Omental fat pad (tissue), 4 donors: ENCODE data around the gene SLC37A1. TPM values are rescaled to one million over a fixed set of nuclear protein-coding genes. Genes with fewer than 3 reads are reported as not detected.

Source experiments
- ATAC-seq: fragments of 150-250 bp; one replicate; pipeline ENCODE4 v1.9.1; 2016; ENCODE audit warnings: mild to moderate bottlenecking, moderate library complexity; ENCODE audit not compliant: low FRiP score
- DNase-seq: peaks from one replicate; pipeline ENCODE4 v3.0.0-alpha.2; 2019; ENCODE audit warnings: low spot score
- total RNA-seq, 4 donors: library from RNA; depleted of rRNA; stranded (reverse); fragments of >200 nt; gene quantifications; one replicate each; pipeline ENCODE4 v1.1.0, GENCODE V29; 2016
- TF ChIP-seq, protein P1 (sequence below), 3 donors: fragments of 450-650 bp; IDR thresholded peaks; one replicate each; pipeline ENCODE4 v1.5.1; 2016 to 2017; ENCODE audit warnings: antibody characterized with exemption in 3 of 3, mild to moderate bottlenecking in 3 of 3, moderate library complexity in 2 of 3

The SLC37A1 gene
- total RNA-seq, 4 donors from 2014 or later = 4.6 to 11.0 (median 6.0) TPM

DNA sequence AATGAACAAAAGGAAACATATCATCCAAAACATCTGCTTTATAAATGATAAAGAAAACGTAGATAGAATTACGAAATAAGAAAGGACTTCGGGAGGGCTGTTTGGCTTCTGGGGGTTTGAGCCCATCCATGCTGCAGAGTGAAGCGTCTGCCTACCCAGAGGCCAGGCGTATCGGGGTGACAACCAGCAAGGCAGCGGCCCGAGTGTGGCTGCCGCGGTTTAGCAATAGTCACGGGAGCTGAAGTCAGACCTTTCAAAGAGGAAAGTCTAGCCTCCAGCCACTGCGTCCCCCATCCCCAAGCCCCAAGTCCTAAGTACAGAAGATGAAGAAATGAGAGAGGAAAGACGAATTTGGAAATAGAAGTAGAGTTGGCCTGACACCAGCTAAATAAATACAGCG, 8.6 kb downstream of the SLC37A1 start:
- TF ChIP-seq, protein P1, sequence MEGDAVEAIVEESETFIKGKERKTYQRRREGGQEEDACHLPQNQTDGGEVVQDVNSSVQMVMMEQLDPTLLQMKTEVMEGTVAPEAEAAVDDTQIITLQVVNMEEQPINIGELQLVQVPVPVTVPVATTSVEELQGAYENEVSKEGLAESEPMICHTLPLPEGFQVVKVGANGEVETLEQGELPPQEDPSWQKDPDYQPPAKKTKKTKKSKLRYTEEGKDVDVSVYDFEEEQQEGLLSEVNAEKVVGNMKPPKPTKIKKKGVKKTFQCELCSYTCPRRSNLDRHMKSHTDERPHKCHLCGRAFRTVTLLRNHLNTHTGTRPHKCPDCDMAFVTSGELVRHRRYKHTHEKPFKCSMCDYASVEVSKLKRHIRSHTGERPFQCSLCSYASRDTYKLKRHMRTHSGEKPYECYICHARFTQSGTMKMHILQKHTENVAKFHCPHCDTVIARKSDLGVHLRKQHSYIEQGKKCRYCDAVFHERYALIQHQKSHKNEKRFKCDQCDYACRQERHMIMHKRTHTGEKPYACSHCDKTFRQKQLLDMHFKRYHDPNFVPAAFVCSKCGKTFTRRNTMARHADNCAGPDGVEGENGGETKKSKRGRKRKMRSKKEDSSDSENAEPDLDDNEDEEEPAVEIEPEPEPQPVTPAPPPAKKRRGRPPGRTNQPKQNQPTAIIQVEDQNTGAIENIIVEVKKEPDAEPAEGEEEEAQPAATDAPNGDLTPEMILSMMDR (IDR thresholded peaks at IDR 0.05) = no peak
- ATAC-seq (no peak), DNase-seq (no peak)

DNA sequence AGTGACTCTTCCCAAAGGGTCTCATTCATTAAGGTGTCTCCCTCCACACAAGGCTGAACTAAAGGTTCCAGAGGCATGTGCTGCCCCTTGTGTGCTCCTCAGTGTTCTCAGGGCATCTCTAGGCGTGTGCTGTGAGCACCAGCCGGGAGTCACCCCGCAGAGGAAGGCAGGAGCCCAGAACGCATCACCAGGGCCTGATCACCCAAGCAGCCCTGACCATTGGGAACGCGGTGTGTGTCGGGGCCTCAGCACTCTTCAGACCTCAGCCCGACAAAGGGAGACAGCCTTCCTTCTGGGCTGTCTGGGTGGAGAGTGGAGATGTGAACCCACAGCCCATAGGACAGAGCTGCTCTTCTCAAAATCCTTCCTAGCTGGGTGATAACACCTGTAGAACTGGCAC, 9.1 kb downstream of the SLC37A1 start:
- no peak for DNase-seq
- TF ChIP-seq, protein P1 (IDR thresholded peaks at IDR 0.05) = no peak

DNA sequence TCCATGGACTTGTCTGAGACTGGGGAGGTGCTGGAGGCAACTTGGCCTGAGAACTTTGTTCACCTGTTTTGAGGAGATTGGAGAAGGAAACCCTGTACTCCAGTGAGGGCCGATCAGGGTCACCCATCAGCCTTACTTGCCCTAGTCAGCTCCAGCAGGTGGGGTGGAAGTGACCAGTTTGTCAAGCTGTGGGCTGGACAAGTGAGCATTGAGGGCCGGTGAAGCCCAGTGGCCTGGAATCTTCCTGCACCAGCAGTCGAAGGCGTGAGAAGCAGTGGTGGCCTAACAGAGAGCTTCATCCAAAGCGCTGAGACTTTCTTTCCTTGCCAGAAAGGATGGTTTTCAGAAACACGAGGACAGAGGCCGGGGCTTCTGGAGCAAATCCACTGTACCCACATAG, 9.6 kb downstream of the SLC37A1 start:
- DNase-seq = no peak
- TF ChIP-seq, protein P1 (IDR thresholded peaks at IDR 0.05) = no peak
- no peak for ATAC-seq

More for the DNA sequence above, 9.1 kb downstream of the SLC37A1 start:
- no peak for ATAC-seq

- TF ChIP-seq, protein P1 (IDR thresholded peaks at IDR 0.05) = no peak
- ATAC-seq (no peak), DNase-seq (no peak)
These were observed 10.3 kb downstream of the SLC37A1 start for GRCh38 chr21:42523941-42524340.

- ATAC-seq (peak; percentile 18), DNase-seq (no peak)
- TF ChIP-seq, protein P1 (IDR thresholded peaks at IDR 0.05) = no peak
These were observed 10.8 kb downstream of the SLC37A1 start for GRCh38 chr21:42524341-42525028.

- no peak for ATAC-seq
- TF ChIP-seq, protein P1 (IDR thresholded peaks at IDR 0.05) = no peak
- DNase-seq = no peak
These were observed 11.5 kb downstream of the SLC37A1 start for GRCh38 chr21:42525029-42525581.
